A673 (cell line): Measurements from ENCODE around the gene KRTAP2-3. TPM values are rescaled to one million over a fixed set of nuclear protein-coding genes. Genes with fewer than 3 reads are reported as not detected.

ENCODE experiments used
- BruUV-seq: library from RNA; stranded (reverse); fragments of 400-500 nt; replicated peaks from 2 replicates; lab custom pipeline; 2021; lab: Mats Ljungman, UMichigan
- CTCF ChIA-PET: fragments of 300-600 bp; sonication (Branson Sonifier 250); formaldehyde crosslinking; loops from one replicate; lab custom pipeline; 2022; ENCODE audit warnings: antibody characterized with exemption; lab: Charles Lee
- POLR2A ChIA-PET: fragments of 300-600 bp; sonication (Branson Sonifier 250); formaldehyde crosslinking; loops from one replicate; lab custom pipeline; 2022; ENCODE audit warnings: antibody characterized with exemption; ENCODE audit not compliant: low non-redundant PET; lab: Charles Lee
- DNase-seq: peaks from one replicate; pipeline ENCODE4 v3.0.0-alpha.2; 2015; ENCODE audit warnings: low spot score
- H3K27ac ChIP-seq: fragments of 200-600 bp; sonication (generic); 2 replicates; pipeline ENCODE4 v1.5.1; 2016; ENCODE audit warnings: mixed run types, low read depth, mild to moderate bottlenecking, mixed read lengths, antibody characterized with exemption, low read length; ENCODE audit not compliant: poor library complexity, severe bottlenecking
- H3K27me3 ChIP-seq: fragments of 200-600 bp; sonication (generic); replicated peaks from 2 replicates; pipeline ENCODE4 v1.6.1; 2017; ENCODE audit warnings: mixed run types, low read depth, mild to moderate bottlenecking, mixed read lengths, antibody characterized with exemption, low read length; ENCODE audit not compliant: insufficient read depth, poor library complexity
- H3K36me3 ChIP-seq: fragments of 200-600 bp; sonication (generic); 2 replicates; pipeline ENCODE4 v1.6.1; 2016; ENCODE audit warnings: mixed run types, mild to moderate bottlenecking, mixed read lengths, antibody characterized with exemption, low read length; ENCODE audit not compliant: insufficient read depth, poor library complexity, severe bottlenecking
- H3K4me1 ChIP-seq: fragments of 200-600 bp; sonication (generic); 2 replicates; pipeline ENCODE4 v1.6.1; 2017; ENCODE audit warnings: mixed run types, mild to moderate bottlenecking, mixed read lengths, antibody characterized with exemption, low read length; ENCODE audit not compliant: insufficient read depth, poor library complexity, severe bottlenecking
- H3K4me3 ChIP-seq: fragments of 200-600 bp; sonication (generic); 2 replicates; pipeline ENCODE4 v1.5.1; 2016; ENCODE audit warnings: low read depth, mixed run types, mild to moderate bottlenecking, mixed read lengths, low read length; ENCODE audit not compliant: poor library complexity, severe bottlenecking
- H3K9me3 ChIP-seq: fragments of 200-600 bp; sonication (generic); 2 replicates; pipeline ENCODE4 v1.6.1; 2016; ENCODE audit warnings: mixed run types, low read depth, mild to moderate bottlenecking, mixed read lengths, antibody characterized with exemption, low read length; ENCODE audit not compliant: poor library complexity, severe bottlenecking
- EZH2 ChIP-seq: fragments of 200-600 bp; sonication (generic); IDR thresholded peaks from 2 replicates; pipeline ENCODE4 v1.6.1; 2017; ENCODE audit warnings: borderline replicate concordance, low read depth, mild to moderate bottlenecking, mixed read lengths, antibody characterized with exemption, low read length; ENCODE audit not compliant: poor library complexity, severe bottlenecking
- intact Hi-C: fragments of 100-400 bp; cut with micrococcal nuclease; formaldehyde crosslinking; loops from one replicate; pipeline ENCODE4 v1.10.0; 2022; ENCODE audit not compliant: unreplicated experiment
- total RNA-seq: library from RNA; stranded (reverse); gene quantifications from 2 replicates; pipeline ENCODE4 v1.2.3, GENCODE V29; 2021
- TF ChIP-seq, protein P1 (sequence below): fragments of 300-800, 200-600 bp; sonication (generic); conservative IDR thresholded peaks from 2 replicates; pipeline ENCODE4 v1.5.1; 2017; ENCODE audit warnings: low read depth, mild to moderate bottlenecking, antibody characterized with exemption, low read length, moderate library complexity, mixed read lengths

KRTAP2-3 gene
- total RNA-seq, 1 experiment from 2014 or later = not detected

DNA sequence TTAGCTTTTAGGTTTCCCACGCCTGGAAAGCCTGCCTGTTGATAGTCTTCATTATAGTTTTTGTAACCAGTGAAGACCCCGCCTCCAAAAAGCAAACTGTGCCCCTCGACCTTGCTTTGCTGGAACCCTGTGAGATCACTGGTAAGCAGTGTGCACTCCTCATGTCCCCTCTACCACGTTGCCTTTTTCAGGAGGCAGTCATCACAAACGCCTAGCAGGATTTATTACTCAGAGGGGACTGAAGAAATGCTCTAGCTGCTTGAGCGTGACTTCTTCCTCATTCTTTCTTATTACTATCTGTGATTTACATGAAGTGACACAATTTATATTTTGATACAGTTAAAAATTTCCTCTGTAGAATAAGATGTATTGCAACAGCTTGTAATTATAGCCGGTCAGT is 44.5 kb downstream of the KRTAP2-3 start:
- Histone ChIP-seq H3K36me3 (no peaks in the 10 kb centered on the region), H3K4me3 (no peak overlapping the region), H3K27me3 (no peaks in the 10 kb centered on the region), H3K4me1 (no peaks in the 10 kb centered on the region), H3K27ac (no peak overlapping the region), H3K9me3 (no peaks in the 10 kb centered on the region)
- no peak for DNase-seq
- ChIA-PET POLR2A (no interaction called here), CTCF (no interaction called here)
- intact Hi-C loops = no loop called here
- BruUV-seq = no TSS peak
- TF ChIP-seq EZH2 = no peak
- TF ChIP-seq, protein P1, sequence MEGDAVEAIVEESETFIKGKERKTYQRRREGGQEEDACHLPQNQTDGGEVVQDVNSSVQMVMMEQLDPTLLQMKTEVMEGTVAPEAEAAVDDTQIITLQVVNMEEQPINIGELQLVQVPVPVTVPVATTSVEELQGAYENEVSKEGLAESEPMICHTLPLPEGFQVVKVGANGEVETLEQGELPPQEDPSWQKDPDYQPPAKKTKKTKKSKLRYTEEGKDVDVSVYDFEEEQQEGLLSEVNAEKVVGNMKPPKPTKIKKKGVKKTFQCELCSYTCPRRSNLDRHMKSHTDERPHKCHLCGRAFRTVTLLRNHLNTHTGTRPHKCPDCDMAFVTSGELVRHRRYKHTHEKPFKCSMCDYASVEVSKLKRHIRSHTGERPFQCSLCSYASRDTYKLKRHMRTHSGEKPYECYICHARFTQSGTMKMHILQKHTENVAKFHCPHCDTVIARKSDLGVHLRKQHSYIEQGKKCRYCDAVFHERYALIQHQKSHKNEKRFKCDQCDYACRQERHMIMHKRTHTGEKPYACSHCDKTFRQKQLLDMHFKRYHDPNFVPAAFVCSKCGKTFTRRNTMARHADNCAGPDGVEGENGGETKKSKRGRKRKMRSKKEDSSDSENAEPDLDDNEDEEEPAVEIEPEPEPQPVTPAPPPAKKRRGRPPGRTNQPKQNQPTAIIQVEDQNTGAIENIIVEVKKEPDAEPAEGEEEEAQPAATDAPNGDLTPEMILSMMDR = no peak

DNA sequence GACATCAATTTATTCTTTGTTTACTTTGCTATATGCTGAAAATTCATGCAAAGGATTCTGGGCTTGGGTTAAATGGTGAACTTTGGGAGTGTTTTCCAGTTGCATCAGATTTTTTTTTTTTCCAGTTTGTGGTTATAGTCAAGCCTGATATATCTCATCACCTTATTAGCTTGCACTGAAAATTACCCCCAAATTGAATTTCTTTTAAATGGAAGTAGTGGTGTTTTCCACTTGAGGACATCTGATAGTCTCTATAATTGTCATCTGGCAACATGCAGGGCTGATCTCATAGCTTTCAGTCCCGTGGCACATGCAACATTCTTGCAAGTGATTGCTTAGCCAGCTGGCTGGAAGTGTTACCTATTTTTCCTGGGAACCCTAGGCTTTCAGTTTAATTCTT is 46.3 kb downstream of the KRTAP2-3 start:
- Histone ChIP-seq H3K4me1 (no peaks in the 10 kb centered on the region), H3K27ac (no peak overlapping the region), H3K9me3 (no peaks in the 10 kb centered on the region), H3K36me3 (no peaks in the 10 kb centered on the region), H3K27me3 (no peaks in the 10 kb centered on the region), H3K4me3 (no peak overlapping the region)
- CTCF ChIA-PET = no interaction called here
- POLR2A ChIA-PET = no interaction called here
- DNase-seq = peak; percentile 10
- intact Hi-C loops = no loop called here
- no TSS peak for BruUV-seq
- TF ChIP-seq, protein P1 = no peak
- no peak for TF ChIP-seq EZH2

DNA sequence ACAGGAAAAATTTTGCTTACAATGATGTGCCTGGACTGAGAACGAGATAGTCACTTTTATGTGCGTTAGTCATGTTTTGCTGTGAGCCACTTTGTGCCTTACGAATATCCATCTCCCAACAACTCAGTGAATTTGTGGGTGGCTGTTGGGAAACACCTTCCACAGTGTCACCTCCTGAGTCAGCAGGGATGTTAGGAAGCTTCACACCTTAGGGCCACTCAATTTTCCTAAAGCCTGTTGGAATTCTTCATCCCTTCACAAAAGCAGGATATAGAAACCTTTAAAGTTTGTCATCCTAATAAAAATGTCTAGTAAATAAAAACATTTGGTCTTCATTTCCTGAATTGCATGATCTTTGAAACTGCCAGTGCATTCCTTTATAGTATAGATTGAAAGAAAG is 46.7 kb downstream of the KRTAP2-3 start:
- intact Hi-C loops = no loop called here
- H3K9me3 ChIP-seq = no peaks in the 10 kb centered on the region
- H3K4me1 ChIP-seq = no peaks in the 10 kb centered on the region
- no peaks in the 10 kb centered on the region for H3K36me3 ChIP-seq
- ChIA-PET POLR2A (no interaction called here), CTCF (no interaction called here)
- DNase-seq = no peak
- H3K27me3 ChIP-seq = no peaks in the 10 kb centered on the region
- no TSS peak for BruUV-seq
- no peak for TF ChIP-seq EZH2
- TF ChIP-seq, protein P1 = no peak
- H3K4me3 ChIP-seq = no peak overlapping the region
- no peak overlapping the region for H3K27ac ChIP-seq
